Measurements from ENCODE around the gene FFAR2.

The FFAR2 gene

GRCh38 chr19:35483089-35483488 lies 35.0 kb downstream of the FFAR2 start:
- Mint-ChIP-seq H3K27me3 (peaks cover 20% of the 10 kb centered on the region), H3K4me1 (peaks cover 15% of the 10 kb centered on the region), H3K9me3 (no peaks in the 10 kb centered on the region), H3K27ac (no peak overlapping the region), H3K4me3 (no peak overlapping the region)
- DNase-seq (no peak), ATAC-seq (no peak)

GRCh38 chr19:35484252-35485036 lies 36.4 kb downstream of the FFAR2 start:
- Mint-ChIP-seq H3K27ac (no peak overlapping the region), H3K4me3 (no peak overlapping the region), H3K4me1 (peaks cover 20% of the 10 kb centered on the region), H3K9me3 (no peaks in the 10 kb centered on the region), H3K27me3 (peaks cover 25% of the 10 kb centered on the region)
- DNase-seq (no peak), ATAC-seq (no peak)

DNA sequence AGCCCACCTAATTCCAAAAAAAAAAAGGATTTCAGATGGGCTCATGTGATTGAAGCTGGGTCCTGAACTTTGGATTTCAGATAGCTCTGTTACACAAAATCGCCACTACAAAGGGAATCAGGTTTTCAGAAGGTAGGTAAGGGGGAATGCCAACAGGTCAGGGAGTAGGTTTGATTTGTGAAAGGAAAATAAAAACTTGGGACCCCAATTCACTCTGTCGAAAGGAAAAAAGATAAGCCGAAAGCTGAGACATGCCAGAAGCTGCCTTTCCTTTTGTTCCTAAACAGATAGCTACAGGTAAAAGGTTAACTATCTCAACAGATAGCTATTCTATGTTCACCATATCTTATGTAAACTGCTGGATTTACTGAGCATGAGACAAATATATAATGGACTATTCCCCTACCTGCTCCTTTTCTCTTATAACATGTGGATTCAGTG lies 38.2 kb downstream of the FFAR2 start:
- peaks cover 20% of the 10 kb centered on the region for H3K4me1 Mint-ChIP-seq
- no peak overlapping the region for H3K27ac Mint-ChIP-seq
- H3K4me3 Mint-ChIP-seq: no peak overlapping the region
- DNase-seq: no peak
- ATAC-seq: no peak
- H3K9me3 Mint-ChIP-seq: no peaks in the 10 kb centered on the region
- peaks cover 36% of the 10 kb centered on the region for H3K27me3 Mint-ChIP-seq

GRCh38 chr19:35487656-35488182 lies 39.7 kb downstream of the FFAR2 start:
- peaks cover 36% of the 10 kb centered on the region for H3K27me3 Mint-ChIP-seq
- ATAC-seq: peak; percentile 54
- peak in 1 of 2 donors; percentile 20 for DNase-seq
- H3K9me3 Mint-ChIP-seq: no peaks in the 10 kb centered on the region
- peaks cover 20% of the 10 kb centered on the region for H3K4me1 Mint-ChIP-seq
- H3K4me3 Mint-ChIP-seq: no peak overlapping the region
- no peak overlapping the region for H3K27ac Mint-ChIP-seq

- Mint-ChIP-seq H3K9me3 (no peaks in the 10 kb centered on the region), H3K4me1 (peaks cover 20% of the 10 kb centered on the region), H3K27ac (no peak overlapping the region), H3K4me3 (no peak overlapping the region), H3K27me3 (peaks cover 40% of the 10 kb centered on the region)
- DNase-seq (no peak), ATAC-seq (no peak)
These were observed 40.6 kb downstream of the FFAR2 start for GRCh38 chr19:35488677-35489076.

DNA sequence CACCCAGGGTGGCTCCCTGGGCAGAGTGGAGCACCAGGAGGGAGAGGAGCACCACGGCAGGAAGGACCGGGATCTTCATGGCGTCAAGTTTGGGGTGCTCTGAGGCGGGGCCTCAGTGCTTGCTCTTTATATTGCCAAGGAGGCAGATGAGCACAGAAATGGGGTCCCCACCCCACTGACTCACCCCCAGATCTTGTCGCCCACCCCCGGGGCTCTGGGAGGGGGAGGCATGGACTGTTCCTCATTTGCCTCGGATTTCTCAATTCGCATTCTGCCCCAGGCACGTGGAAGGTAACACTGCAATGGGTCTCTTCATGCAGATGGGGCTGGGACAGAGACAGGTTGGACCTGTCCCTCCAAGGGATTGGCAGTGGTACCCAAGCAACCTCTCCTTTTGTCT lies 42.3 kb downstream of the FFAR2 start, which contains the start of gene KRTDAP:
Gene KRTDAP (minus strand): TSS at position 101 of the 400 bp plus-strand sequence. CDS start 22 bp downstream, at position 79.
- Mint-ChIP-seq H3K9me3 (no peaks in the 10 kb centered on the region), H3K4me1 (peaks cover 18% of the 10 kb centered on the region), H3K4me3 (no peak within 1 kb of the TSS), H3K27me3 (peaks cover 47% of the 10 kb centered on the region), H3K27ac (peak within 1 kb of the TSS in 1 of 2 donors; percentile 83)
- DNase-seq: no peak
- no peak for ATAC-seq

- H3K27me3 Mint-ChIP-seq: peaks cover 36% of the 10 kb centered on the region
- peaks cover 22% of the 10 kb centered on the region for H3K4me1 Mint-ChIP-seq
- H3K27ac Mint-ChIP-seq: no peak overlapping the region
- H3K4me3 Mint-ChIP-seq: no peak overlapping the region
- DNase-seq (no peak), ATAC-seq (no peak)
- no peaks in the 10 kb centered on the region for H3K9me3 Mint-ChIP-seq
These were observed 43.8 kb downstream of the FFAR2 start for GRCh38 chr19:35491836-35492360.

DNA sequence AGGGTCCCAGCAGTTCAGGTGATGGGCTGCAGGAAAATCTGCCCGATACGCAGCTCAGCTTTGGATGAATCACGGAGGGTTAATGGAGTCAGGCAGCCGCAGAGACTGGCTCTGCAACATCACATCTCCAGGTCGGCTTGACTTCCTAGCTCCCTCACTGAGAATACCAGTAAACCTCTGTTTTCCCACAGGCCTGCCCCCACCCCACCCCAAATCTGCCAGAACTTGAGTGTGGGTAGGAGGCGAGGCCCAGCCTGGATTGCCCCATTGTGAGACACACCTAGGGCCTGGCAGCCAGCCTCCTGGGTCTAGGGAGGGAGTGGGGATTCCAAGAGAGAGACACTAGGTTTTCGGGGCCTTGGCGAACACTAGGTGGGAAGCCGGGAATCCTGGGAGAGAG lies 45.9 kb downstream of the FFAR2 start:
- Mint-ChIP-seq H3K27ac (no peak overlapping the region), H3K4me1 (peaks cover 11% of the 10 kb centered on the region)

GRCh38 chr19:35495107-35496064 lies 47.3 kb downstream of the FFAR2 start:
- ATAC-seq (peak; percentile 92), DNase-seq (peak; percentile 67 to 76)
- H3K27me3 Mint-ChIP-seq: peaks cover 12% of the 10 kb centered on the region
- peak overlapping the region in 1 of 2 donors; percentile 86 for H3K27ac Mint-ChIP-seq
- no peaks in the 10 kb centered on the region for H3K9me3 Mint-ChIP-seq
- peak overlapping the region; percentile 34 to 55 for H3K4me3 Mint-ChIP-seq
- peaks cover 11% of the 10 kb centered on the region for H3K4me1 Mint-ChIP-seq

More for the DNA sequence above, 45.9 kb downstream of the FFAR2 start:
- peaks cover 26% of the 10 kb centered on the region for H3K27me3 Mint-ChIP-seq
- no peaks in the 10 kb centered on the region for H3K9me3 Mint-ChIP-seq
- no peak overlapping the region for H3K4me3 Mint-ChIP-seq
- ATAC-seq (no peak), DNase-seq (no peak)

- no peaks in the 10 kb centered on the region for H3K9me3 Mint-ChIP-seq
- H3K27me3 Mint-ChIP-seq: peaks cover 11% of the 10 kb centered on the region
- peaks cover 11% of the 10 kb centered on the region for H3K4me1 Mint-ChIP-seq
- no peak overlapping the region for H3K27ac Mint-ChIP-seq
- ATAC-seq (no peak), DNase-seq (no peak)
- H3K4me3 Mint-ChIP-seq: no peak overlapping the region
These were observed 49.3 kb downstream of the FFAR2 start for GRCh38 chr19:35497406-35497805.

DNA sequence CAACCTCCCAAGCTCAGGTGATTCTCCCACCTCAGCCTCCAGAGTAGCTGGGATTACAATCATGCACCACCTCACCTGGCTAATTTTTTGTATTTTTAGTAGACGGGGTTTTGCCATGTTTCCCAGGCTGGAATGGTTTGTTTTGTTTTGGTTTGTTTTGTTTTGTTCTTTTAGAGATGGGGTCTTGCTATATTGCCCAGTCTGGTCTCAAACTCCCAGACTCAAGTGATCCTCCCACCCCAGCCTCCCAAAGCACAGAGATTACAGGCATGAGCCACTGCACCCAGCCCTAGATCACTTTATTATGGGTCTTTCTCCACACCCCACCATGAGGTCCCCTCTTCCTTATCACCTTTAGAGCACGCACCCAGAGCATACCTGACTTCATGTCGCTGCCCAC lies 50.2 kb downstream of the FFAR2 start:
- peaks cover 11% of the 10 kb centered on the region for H3K4me1 Mint-ChIP-seq

DNA sequence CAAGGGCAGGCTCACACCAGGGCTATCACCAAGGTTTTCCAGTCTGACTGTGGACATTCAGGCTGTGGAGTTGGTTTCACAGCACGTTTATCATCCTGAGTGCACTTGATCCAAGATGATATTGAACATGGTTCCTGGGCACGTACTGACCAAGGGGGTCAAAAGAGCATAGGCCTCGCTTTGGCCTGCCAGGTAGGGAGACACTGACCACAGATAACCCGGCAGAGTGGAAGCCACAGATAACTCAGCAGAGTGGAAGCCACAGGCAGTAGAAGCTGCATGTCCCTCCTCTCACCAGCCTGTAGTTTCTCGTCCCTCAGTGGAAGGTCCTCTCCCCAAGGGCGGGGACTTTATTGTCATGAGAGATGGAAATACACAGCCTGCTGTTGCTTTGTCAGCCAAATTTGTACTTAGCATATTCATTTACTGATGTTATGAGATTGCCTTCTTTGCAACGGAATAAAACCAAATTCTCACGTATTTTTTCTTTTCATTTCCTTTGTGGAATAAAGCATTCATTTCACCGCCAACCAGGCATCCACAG lies 51.0 kb downstream of the FFAR2 start:
- Mint-ChIP-seq H3K27me3 (peaks cover 10% of the 10 kb centered on the region), H3K4me3 (no peak overlapping the region), H3K9me3 (no peaks in the 10 kb centered on the region), H3K27ac (no peak overlapping the region), H3K4me1 (peaks cover 11% of the 10 kb centered on the region)
- ATAC-seq: no peak
- DNase-seq: no peak

More for the DNA sequence above, 50.2 kb downstream of the FFAR2 start:
- ATAC-seq (no peak), DNase-seq (no peak)
- no peaks in the 10 kb centered on the region for H3K9me3 Mint-ChIP-seq
- H3K4me3 Mint-ChIP-seq: no peak overlapping the region
- peak overlapping the region in 1 of 2 donors; percentile 27 for H3K27ac Mint-ChIP-seq
- H3K27me3 Mint-ChIP-seq: peaks cover 17% of the 10 kb centered on the region

DNA sequence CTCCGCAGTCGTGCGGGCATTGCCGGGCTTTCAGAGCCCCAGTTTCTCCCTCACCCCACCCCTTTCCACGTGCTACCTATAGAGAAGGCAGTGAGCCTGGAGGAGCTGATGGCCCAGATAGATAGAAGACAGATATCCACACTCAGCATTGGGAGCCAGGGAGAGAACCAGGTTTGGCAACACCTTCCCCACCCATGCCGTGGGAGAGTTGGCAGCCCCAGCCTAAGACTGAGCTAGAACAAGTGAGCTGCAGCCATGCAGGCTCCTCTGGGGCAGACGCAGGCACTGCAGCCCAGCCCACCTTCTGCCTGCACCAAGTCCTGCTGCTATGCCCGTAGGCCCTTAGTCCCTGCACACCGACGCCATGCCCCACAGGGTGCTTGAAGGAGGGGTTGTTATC lies 52.6 kb downstream of the FFAR2 start:
- DNase-seq (no peak), ATAC-seq (no peak)
- H3K9me3 Mint-ChIP-seq: no peaks in the 10 kb centered on the region
- H3K27ac Mint-ChIP-seq: no peak overlapping the region
- H3K4me3 Mint-ChIP-seq: no peak overlapping the region
- H3K4me1 Mint-ChIP-seq: peaks cover 1% of the 10 kb centered on the region
- peaks cover 13% of the 10 kb centered on the region for H3K27me3 Mint-ChIP-seq
